T-helper 17 cell (primary cell): ENCODE data around the gene LCP2. TPM values are rescaled to one million over a fixed set of nuclear protein-coding genes. Genes with fewer than 3 reads are reported as not detected.
A peak's percentile ranks its signal among the peaks of the same experiment; 100 is the strongest.

Experiments
- ATAC-seq: fragments of 150-1000 bp; cut with Tn5 transposase; 2 replicates; pipeline ENCODE4 v1.10.0; 2021; ENCODE audit warnings: mild to moderate bottlenecking, moderate library complexity
- DNase-seq, 3 donors: peaks; one replicate each; pipeline versions ENCODE4 v3.0.0 to v3.0.0-alpha.2; 2020 to 2021
- H3K9me3 ChIP-seq: one replicate; pipeline ENCODE4 v1.7.0; 2013; ENCODE audit warnings: low read length, mild to moderate bottlenecking; ENCODE audit not compliant: control insufficient read depth, poor library complexity, severe bottlenecking
- H3K27ac Mint-ChIP-seq: one replicate; pipeline ENCODE4 v1.8.0; 2022; ENCODE audit warnings: mild to moderate bottlenecking, moderate library complexity, mixed read lengths
- H3K27me3 Mint-ChIP-seq: one replicate; pipeline ENCODE4 v1.8.0; 2022; ENCODE audit warnings: mixed read lengths
- H3K36me3 Mint-ChIP-seq: one replicate; pipeline ENCODE4 v1.8.0; 2022; ENCODE audit warnings: low read depth, mixed read lengths
- H3K4me1 Mint-ChIP-seq: one replicate; pipeline ENCODE4 v1.8.0; 2022; ENCODE audit warnings: mild to moderate bottlenecking, mixed read lengths
- H3K4me3 Mint-ChIP-seq: one replicate; pipeline ENCODE4 v1.8.0; 2022; ENCODE audit warnings: mild to moderate bottlenecking, moderate library complexity, mixed read lengths
- total RNA-seq, 4 donors: library from RNA in 2 of 4; stranded (reverse) in 2 of 4; gene quantifications; one replicate each; pipeline ENCODE4 v1.2.3 and lab custom pipeline; 2022 to 2026

The LCP2 gene
- total RNA-seq, 2 donors from 2014 or later = 304 to 333 TPM

DNA sequence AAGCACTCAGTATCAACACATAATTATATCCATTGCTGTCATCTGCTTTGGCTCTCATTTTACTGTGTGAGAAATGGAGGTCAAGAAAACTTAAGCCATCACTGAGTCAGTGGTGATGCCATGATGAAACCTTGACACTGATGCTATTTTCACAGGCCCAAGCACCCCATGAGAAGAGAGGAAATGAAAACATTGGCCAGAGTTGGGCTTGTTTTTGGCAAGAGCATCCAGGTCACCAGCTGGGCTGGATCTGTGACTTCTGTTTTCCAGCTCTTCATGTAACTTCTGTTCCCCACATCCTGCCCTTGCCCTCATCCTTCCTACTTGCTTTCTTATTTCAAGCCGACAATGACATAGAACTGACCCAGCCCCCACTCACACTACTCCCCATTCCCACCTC lies 10.0 kb downstream of the LCP2 start:
- H3K27me3 Mint-ChIP-seq = no peaks in the 10 kb centered on the region
- H3K4me1 Mint-ChIP-seq = peaks cover 92% of the 10 kb centered on the region
- no peaks in the 10 kb centered on the region for H3K9me3 ChIP-seq
- ATAC-seq (no peak), DNase-seq (no peak)
- peaks cover 46% of the 10 kb centered on the region for H3K36me3 Mint-ChIP-seq
- peak overlapping the region; percentile 100 for H3K27ac Mint-ChIP-seq
- peak overlapping the region; percentile 49 for H3K4me3 Mint-ChIP-seq

DNA sequence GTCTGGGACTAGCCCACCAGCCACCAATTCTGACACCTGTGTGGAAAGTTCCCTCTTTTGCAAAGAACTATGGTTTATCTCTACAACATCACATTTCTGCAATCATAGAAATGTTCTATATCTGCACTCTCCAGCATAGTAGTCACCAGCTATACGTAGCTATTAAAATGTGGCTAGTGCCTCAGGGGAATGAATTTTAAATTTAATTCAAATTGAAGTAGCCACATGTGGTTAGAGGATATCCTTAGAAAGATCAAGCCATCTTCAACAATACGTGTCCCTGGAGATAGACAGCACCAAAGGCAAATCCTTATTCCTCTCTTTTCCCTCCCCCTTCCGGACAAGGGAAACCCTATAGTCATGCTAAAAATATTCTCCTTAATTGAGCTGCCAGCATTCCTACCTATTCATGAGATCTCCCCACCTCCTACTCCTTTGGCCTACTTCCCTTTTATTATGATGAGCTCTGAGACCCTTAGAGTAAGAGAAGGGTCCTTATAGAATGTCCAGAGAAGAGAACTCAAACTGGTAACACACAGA lies 11.1 kb downstream of the LCP2 start:
- H3K4me1 Mint-ChIP-seq = peaks cover 90% of the 10 kb centered on the region
- H3K4me3 Mint-ChIP-seq = peak overlapping the region; percentile 81
- H3K9me3 ChIP-seq = no peaks in the 10 kb centered on the region
- peaks cover 43% of the 10 kb centered on the region for H3K36me3 Mint-ChIP-seq
- peak overlapping the region; percentile 100 for H3K27ac Mint-ChIP-seq
- H3K27me3 Mint-ChIP-seq = no peaks in the 10 kb centered on the region
- DNase-seq (no peak), ATAC-seq (no peak)

DNA sequence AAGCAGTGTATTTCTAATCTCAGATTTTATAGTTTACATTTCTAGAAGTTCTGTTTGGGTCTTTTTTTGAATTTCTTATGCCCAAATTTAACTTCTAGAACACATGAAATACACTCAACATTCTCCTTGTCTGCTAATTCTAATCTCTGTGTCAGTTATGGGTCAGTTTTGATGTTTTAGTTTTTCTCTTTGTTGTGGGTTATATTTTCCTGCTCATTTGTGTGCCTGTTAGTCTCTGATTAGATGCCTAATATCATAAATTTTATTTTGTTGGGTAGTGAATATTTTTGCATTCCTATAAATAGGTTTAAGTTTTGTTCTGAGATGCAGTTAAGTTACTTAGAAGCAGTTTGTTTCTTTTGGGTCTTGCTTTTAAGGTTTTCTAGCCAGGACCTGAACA lies 12.4 kb downstream of the LCP2 start:
- Mint-ChIP-seq H3K27me3 (no peaks in the 10 kb centered on the region), H3K4me3 (peak overlapping the region; percentile 81), H3K36me3 (peaks cover 38% of the 10 kb centered on the region), H3K4me1 (peaks cover 83% of the 10 kb centered on the region), H3K27ac (peak overlapping the region; percentile 100)
- ATAC-seq (no peak), DNase-seq (no peak)
- H3K9me3 ChIP-seq = no peaks in the 10 kb centered on the region

DNA sequence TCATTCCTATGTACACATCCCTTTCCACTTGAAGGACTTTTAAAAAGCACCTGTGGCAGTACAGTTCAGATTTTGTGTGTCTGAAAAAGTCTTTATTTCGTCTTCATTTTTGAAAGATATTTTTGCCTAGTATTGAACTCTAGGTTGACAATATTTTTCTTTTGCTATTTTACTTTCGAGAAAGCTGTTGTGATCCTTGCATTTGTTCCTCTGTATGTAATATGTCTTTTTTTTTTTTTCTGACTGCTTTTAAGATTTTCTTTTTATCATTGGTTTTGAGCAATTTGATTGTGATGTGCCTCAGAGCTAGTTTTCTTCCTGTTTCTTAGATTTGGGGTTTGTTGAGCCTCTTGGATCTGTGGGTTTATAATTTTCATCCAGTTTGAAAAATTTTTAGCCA lies 13.3 kb downstream of the LCP2 start:
- peaks cover 37% of the 10 kb centered on the region for H3K36me3 Mint-ChIP-seq
- no peak for DNase-seq
- no peak for ATAC-seq
- H3K27ac Mint-ChIP-seq = peak overlapping the region; percentile 100
- no peaks in the 10 kb centered on the region for H3K9me3 ChIP-seq
- H3K27me3 Mint-ChIP-seq = no peaks in the 10 kb centered on the region
- H3K4me1 Mint-ChIP-seq = peaks cover 83% of the 10 kb centered on the region
- peak overlapping the region; percentile 59 for H3K4me3 Mint-ChIP-seq

DNA sequence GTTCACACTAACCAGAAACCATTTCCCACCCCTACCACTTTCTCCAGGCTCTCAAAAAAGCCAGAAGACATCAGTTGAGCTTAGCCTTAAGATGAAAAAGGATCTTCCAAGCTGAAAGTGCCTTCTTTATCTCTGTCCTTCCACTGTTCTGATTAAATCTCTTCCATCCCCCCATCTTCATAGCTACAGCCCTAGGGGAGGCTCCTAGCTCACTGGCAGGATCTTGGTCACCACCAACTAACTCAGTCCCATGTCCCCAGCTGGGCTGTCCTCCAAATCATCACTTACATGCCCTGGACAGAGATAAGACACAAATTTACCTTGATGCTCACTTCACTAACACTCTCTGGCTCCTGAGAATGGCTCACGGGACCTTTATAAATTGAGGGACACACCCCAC lies 14.3 kb downstream of the LCP2 start:
- DNase-seq = no peak
- ATAC-seq = no peak

DNA sequence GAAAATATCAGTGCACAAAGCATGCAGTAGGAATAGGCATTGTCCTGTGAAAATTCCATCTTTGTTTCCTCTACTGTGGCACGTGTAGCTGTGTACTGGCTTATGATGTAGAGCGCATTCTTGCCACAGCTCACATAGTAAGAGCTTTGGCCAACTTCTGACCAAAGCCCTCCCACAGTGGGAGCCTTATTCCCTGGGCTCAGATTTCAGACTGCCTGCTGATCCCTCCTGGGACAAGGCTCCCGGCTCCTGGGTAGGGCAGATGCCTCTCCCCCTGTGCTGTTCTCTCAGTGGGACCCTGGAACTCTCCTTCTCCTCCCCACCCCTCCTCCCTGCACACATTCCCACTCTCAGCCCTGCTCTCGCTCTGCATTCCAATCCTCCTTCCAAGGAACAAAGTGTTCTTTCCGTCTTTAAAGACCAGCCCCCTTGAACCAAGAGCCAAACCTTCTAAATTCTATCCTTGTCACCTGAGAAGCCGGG lies 17.5 kb downstream of the LCP2 start:
- Mint-ChIP-seq H3K27ac (peak overlapping the region; percentile 100), H3K4me1 (peaks cover 80% of the 10 kb centered on the region), H3K4me3 (peak overlapping the region; percentile 88), H3K36me3 (peaks cover 24% of the 10 kb centered on the region), H3K27me3 (no peaks in the 10 kb centered on the region)
- no peaks in the 10 kb centered on the region for H3K9me3 ChIP-seq
- ATAC-seq (no peak), DNase-seq (no peak)

More for the DNA sequence above, 14.3 kb downstream of the LCP2 start:
- Mint-ChIP-seq H3K4me1 (peaks cover 82% of the 10 kb centered on the region), H3K27me3 (no peaks in the 10 kb centered on the region), H3K4me3 (peak overlapping the region; percentile 70), H3K27ac (peak overlapping the region; percentile 100), H3K36me3 (peaks cover 33% of the 10 kb centered on the region)
- no peaks in the 10 kb centered on the region for H3K9me3 ChIP-seq

DNA sequence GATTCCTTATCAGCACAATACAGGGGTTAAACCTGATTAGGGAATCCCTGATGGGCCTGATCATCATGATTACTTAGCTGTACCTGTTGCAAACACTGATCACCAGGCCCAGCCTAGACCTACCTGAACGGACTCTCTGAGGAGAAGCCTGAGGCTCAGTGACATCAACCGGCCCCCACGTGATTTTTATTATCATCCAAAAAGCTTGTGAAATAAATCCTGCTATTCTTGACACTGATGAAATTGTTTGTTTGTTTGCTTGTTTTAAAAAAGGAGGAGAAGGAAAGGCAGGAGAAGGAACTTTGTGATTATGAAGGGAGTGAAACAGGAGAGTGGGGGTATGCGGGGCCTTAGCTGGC lies 18.1 kb downstream of the LCP2 start:
- H3K27me3 Mint-ChIP-seq = no peaks in the 10 kb centered on the region
- peaks cover 20% of the 10 kb centered on the region for H3K36me3 Mint-ChIP-seq
- peak overlapping the region; percentile 88 for H3K4me3 Mint-ChIP-seq
- no peaks in the 10 kb centered on the region for H3K9me3 ChIP-seq
- H3K4me1 Mint-ChIP-seq = peaks cover 79% of the 10 kb centered on the region
- DNase-seq (no peak), ATAC-seq (no peak)
- H3K27ac Mint-ChIP-seq = peak overlapping the region; percentile 100

DNA sequence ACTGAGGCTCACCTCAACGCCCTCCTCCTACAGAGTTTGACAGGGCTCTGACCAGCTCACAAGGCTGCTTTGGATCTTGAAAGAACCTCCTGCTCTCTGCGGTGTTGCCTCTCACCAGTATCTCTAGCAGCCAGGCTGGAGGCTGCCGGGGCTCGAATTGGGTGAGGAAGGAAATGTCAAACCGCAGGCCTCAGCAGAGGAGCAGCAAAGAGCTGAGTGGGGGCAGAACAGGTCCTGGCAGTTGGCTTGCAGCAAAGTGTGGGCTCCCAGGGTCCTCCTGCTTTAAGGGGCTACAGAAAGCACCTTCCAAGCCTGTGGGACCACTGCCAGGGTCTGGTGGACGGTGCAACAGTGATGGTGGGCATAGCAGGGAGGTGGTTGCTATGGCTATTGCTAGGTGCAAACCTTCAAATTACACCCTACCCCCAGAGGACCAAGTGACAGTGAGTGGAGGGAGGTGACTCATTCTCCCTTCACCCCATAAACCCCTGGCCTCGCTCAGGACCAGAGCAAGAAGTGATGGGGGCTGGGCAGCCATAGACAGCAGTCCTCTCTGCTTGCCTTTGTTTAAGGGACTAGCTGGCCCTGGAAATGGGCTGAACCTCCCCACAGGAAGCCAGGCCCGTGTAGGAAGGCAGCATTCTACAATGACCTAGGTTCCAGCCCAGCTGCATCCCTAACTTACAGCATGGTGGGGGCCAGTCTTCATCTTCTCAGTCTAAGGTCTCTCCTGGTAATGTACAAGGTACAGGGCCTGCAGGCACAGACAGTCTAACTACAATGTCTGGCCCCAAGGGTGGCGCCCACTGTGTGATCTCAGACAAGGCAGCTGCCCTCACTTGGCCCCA lies 18.7 kb downstream of the LCP2 start:
- H3K9me3 ChIP-seq = no peaks in the 10 kb centered on the region
- peak overlapping the region; percentile 88 for H3K4me3 Mint-ChIP-seq
- DNase-seq = peak; percentile 67 to 82 (median 82)
- H3K27me3 Mint-ChIP-seq = no peaks in the 10 kb centered on the region
- H3K36me3 Mint-ChIP-seq = peaks cover 18% of the 10 kb centered on the region
- peak; percentile 77 for ATAC-seq
- peaks cover 80% of the 10 kb centered on the region for H3K4me1 Mint-ChIP-seq
- peak overlapping the region; percentile 100 for H3K27ac Mint-ChIP-seq

DNA sequence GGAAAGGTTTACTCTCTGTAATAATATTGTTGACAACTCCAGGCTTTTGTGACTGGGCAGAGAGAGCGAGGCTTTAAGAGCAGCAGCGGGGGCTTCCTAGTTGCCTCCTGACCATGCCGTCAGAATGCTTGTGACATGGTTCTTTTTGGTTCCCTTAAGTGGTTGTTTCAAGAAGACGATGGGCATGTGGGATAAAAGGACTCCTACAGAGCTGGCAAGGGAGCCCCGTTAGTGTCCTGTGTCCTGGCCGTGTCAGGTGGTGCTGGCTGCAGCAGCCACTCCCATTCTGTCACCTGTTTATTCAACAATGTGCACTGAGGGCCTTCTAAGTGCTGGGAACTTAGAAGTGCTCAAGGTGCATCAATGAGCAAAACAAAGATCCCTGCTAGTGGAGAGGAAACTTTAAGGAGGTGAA lies 19.7 kb downstream of the LCP2 start:
- DNase-seq (no peak), ATAC-seq (no peak)
- no peaks in the 10 kb centered on the region for H3K9me3 ChIP-seq
- peaks cover 76% of the 10 kb centered on the region for H3K4me1 Mint-ChIP-seq
- H3K27ac Mint-ChIP-seq = peak overlapping the region; percentile 100
- peaks cover 8% of the 10 kb centered on the region for H3K36me3 Mint-ChIP-seq
- peak overlapping the region; percentile 92 for H3K4me3 Mint-ChIP-seq
- H3K27me3 Mint-ChIP-seq = no peaks in the 10 kb centered on the region

DNA sequence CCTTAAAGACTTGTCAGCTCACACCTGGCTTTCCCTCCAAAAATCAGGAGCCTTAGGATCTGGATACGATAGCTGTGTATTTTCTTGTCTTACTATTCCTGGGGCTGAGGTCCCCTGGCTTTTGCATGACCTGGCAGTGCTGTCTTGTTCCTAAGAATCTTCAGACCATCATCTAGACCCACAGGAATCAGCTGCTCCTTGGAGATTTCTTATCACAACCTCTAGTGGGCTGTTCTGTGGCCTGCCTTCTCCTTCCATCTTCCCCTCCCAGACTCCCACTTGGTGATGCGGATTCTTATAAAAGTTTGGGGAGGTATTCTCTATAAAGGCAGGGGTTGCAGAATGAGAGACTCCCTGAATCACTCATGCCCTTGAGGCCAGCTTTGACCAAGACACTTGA lies 21.4 kb downstream of the LCP2 start:
- Mint-ChIP-seq H3K4me1 (peaks cover 70% of the 10 kb centered on the region), H3K4me3 (peak overlapping the region; percentile 92), H3K36me3 (peaks cover 7% of the 10 kb centered on the region), H3K27me3 (no peaks in the 10 kb centered on the region), H3K27ac (peak overlapping the region; percentile 100)
- H3K9me3 ChIP-seq = no peaks in the 10 kb centered on the region
- no peak for ATAC-seq
- DNase-seq = no peak

DNA sequence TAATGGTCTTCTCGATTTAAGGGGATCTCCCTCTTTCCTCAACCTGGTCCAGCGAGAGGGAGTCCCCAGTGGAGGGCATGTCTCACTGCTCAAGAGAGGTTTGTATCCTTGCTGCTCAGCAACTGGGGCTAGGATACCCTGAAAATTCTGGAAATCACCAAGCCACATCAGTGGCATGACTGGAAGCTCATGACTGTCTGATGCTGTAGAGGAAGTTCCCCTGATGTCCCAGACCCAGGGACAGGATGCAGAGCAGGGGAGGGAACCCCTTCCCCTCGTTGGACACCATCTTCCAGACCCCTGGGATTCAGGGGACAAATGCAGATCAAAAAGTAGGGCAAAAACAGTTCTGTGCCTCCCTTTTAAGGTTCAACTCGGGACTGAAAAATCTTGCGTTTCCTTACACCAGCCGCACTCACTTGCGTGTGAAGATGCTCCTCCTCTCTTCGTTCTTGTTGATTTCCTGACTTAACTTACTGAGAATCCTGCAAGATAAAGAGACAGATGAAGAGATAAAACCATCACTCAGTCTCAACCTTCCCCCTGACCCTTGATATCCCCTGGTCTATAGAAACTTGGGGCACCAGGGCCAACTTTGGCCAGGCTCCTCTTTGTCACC lies 22.1 kb downstream of the LCP2 start:
- Mint-ChIP-seq H3K36me3 (peaks cover 7% of the 10 kb centered on the region), H3K27ac (peak overlapping the region; percentile 100), H3K27me3 (no peaks in the 10 kb centered on the region), H3K4me1 (peaks cover 76% of the 10 kb centered on the region), H3K4me3 (peak overlapping the region; percentile 92)
- H3K9me3 ChIP-seq = no peaks in the 10 kb centered on the region
- DNase-seq = peak; percentile 34 to 65 (median 47)
- peak; percentile 63 for ATAC-seq

DNA sequence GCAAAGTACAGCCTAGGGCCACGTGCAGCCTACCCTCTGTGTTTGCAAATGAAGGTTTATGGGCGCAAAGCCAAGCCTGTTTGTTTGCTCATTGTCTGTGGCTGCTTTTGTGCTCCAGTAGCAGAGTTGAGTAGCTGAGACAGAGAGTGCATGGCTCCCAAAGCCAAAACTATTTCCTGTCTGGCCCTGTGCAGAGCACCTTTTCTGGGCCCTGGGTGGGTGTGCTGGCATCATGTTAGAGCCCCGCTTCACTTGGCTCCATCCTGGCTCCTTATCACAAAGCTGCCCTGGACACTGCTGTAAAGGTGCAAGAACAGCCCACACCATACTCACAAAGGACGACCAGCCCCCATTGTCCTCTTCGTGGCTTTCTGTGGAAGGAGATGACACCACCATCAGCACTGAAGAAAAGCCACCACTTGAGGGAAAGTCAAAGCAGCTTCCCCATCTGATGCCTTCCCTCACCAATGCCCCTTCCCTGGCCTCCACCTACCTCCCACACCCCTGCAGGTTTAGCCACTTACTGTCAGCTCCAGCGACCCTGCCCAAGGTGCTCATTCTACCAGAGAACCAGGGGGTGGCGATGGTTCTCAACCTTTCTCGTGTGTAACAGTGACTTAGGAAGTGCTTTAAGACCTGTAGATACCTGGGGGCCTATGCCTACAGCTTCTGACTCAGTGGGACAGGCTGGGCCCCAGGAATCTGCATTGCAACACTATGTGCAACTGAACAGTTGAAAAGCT lies 23.4 kb downstream of the LCP2 start:
- no peaks in the 10 kb centered on the region for H3K9me3 ChIP-seq
- DNase-seq = peak in 2 of 3 donors; percentile 33 to 39
- ATAC-seq = peak; percentile 6
- Mint-ChIP-seq H3K27ac (peak overlapping the region; percentile 100), H3K4me1 (peaks cover 75% of the 10 kb centered on the region), H3K27me3 (no peaks in the 10 kb centered on the region), H3K4me3 (peak overlapping the region; percentile 92), H3K36me3 (peaks cover 6% of the 10 kb centered on the region)
